Mucosa of descending colon (tissue), 3 donors: ENCODE data around the gene IFRD1. TPM values are rescaled to one million over a fixed set of nuclear protein-coding genes. Genes with fewer than 3 reads are reported as not detected.

Source experiments
- ATAC-seq: fragments of 200-7000 bp; cut with Tn5 transposase; one replicate; pipeline ENCODE4 v1.9.1; 2020; ENCODE audit warnings: mild to moderate bottlenecking, moderate library complexity
- DNase-seq, 3 donors: peaks; one replicate each; pipeline ENCODE4 v3.0.0-alpha.2; 2020
- H3K36me3 ChIP-seq: fragments of 200-600 bp; one replicate; pipeline ENCODE4 v1.8.0; 2021; ENCODE audit warnings: low read depth, mild to moderate bottlenecking
- H3K4me1 ChIP-seq: fragments of 200-600 bp; one replicate; pipeline ENCODE4 v1.8.0; 2021; ENCODE audit warnings: low read depth, mild to moderate bottlenecking
- H3K4me3 ChIP-seq: fragments of 200-600 bp; one replicate; pipeline ENCODE4 v1.8.0; 2021; ENCODE audit warnings: mild to moderate bottlenecking
- H3K9me3 ChIP-seq: fragments of 200-600 bp; one replicate; pipeline ENCODE4 v1.8.0; 2021; ENCODE audit warnings: mild to moderate bottlenecking
- intact Hi-C, 2 donors: fragments of 100-400 bp; cut with DNase I in 1 of 2; cut with micrococcal nuclease in 1 of 2; formaldehyde crosslinking; loops; one replicate each; pipeline versions ENCODE4 v1.11.0 to v1.11.1; 2022; cut with DNase I, micrococcal nuclease
- total RNA-seq, 3 donors: library from RNA; stranded (reverse); fragmentation: NEBNext Ultra II Directional in 2 of 3; extraction: Animal tissue kit (Norgen Biotek cat#: 25700) in 2 of 3; gene quantifications; one replicate each; pipeline versions ENCODE4 v1.2.1 to v1.2.4, GENCODE V29; 2021 to 2023
- TF ChIP-seq, protein P1 (sequence below): fragments of 200-600 bp; IDR thresholded peaks from one replicate; pipeline ENCODE4 v1.8.0; 2022; ENCODE audit warnings: antibody characterized with exemption, mild to moderate bottlenecking
- donor health status: DM: no; HTN: no; CAD: no; lungs with moderate emphysema.
- donor health status: DM: no; HTN: no; CAD: no.
- donor health status: DM: no; HTN: yes; CAD: no.

The IFRD1 gene
- total RNA-seq, 3 donors from 2014 or later, result 31.2 to 68.0 (median 47.1) TPM

DNA sequence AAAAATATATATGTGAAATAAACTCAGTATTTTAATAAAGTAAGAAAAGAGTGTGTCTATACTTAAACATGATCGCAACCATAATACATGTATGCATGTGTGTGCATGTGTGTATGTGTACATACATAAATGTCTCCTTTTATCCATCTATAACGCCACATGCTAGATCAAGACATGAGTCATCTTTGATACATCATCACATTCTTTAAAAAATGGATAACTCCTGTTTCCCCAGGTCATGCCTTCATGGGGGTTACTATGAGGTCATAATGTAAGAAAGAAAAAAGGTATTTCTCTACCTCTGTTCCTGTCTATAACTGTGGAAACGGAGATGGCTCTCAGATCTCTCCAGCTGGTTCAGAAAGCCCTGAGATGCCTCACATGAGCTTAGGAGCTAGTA is 71.7 kb downstream of the IFRD1 start:
- intact Hi-C loops, result no loop called here
- Histone ChIP-seq H3K4me1 (no peaks in the 10 kb centered on the region), H3K9me3 (no peaks in the 10 kb centered on the region), H3K4me3 (no peak overlapping the region), H3K36me3 (no peaks in the 10 kb centered on the region)
- DNase-seq (no peak), ATAC-seq (no peak)
- TF ChIP-seq, protein P1, sequence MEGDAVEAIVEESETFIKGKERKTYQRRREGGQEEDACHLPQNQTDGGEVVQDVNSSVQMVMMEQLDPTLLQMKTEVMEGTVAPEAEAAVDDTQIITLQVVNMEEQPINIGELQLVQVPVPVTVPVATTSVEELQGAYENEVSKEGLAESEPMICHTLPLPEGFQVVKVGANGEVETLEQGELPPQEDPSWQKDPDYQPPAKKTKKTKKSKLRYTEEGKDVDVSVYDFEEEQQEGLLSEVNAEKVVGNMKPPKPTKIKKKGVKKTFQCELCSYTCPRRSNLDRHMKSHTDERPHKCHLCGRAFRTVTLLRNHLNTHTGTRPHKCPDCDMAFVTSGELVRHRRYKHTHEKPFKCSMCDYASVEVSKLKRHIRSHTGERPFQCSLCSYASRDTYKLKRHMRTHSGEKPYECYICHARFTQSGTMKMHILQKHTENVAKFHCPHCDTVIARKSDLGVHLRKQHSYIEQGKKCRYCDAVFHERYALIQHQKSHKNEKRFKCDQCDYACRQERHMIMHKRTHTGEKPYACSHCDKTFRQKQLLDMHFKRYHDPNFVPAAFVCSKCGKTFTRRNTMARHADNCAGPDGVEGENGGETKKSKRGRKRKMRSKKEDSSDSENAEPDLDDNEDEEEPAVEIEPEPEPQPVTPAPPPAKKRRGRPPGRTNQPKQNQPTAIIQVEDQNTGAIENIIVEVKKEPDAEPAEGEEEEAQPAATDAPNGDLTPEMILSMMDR, result no peak

DNA sequence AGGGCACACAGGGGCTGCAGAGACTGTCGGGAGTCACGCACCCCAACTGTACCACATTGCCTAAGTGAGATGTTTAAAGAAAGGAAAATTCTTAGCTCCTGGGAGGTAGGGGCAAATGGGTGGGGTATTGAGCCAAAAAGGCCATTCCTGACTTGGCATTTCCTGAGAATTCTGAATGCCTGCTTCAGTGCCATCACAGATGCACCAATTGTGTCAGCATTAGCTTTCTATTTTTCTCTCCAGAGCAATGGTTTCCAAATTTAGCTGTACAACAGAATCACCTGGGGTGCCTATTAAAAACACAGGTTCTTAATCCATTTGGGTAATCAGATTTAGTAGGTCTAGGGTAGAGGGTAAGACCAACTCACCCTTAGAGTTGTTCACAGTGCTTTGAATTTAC is 73.6 kb downstream of the IFRD1 start:
- no peak for DNase-seq
- intact Hi-C loops, result no loop called here
- TF ChIP-seq, protein P1, result no peak
- Histone ChIP-seq H3K36me3 (no peaks in the 10 kb centered on the region), H3K4me3 (no peak overlapping the region), H3K9me3 (no peaks in the 10 kb centered on the region), H3K4me1 (no peaks in the 10 kb centered on the region)
- no peak for ATAC-seq

Other genes starting within 250 kb of the IFRD1 start
- gene DOCK4, start 244.1 kb upstream of the IFRD1 start, total RNA-seq, result 10 to 100 TPM in 2 of 3 donors, 1 to 10 TPM in 1; 9.2 to 18.4 (median 12.7) TPM
- 10 to 100 TPM; 16.8 to 26.9 (median 22.0) TPM for gene ZNF277, start 243.8 kb upstream of the IFRD1 start, total RNA-seq
- gene LSMEM1, start 30.5 kb downstream of the IFRD1 start, total RNA-seq, result 1 to 10 TPM; 2.0 to 4.5 (median 3.8) TPM